Activated effector memory CD4-positive, alpha-beta T cell treated with anti-CD3 and anti-CD28 coated beads, Interleukin-2, amount 50 U/mL, for 16 hours (primary cell): ENCODE results near the gene SLC51B.
"Not testable (repeated sequence)": the region's sequence is repeated elsewhere in the genome, so short reads cannot be mapped to it uniquely, and the experiment has no call there.

Experiments used
- DNase-seq: peaks from one replicate; pipeline ENCODE4 v3.0.0-alpha.2; 2020

Gene SLC51B

DNA sequence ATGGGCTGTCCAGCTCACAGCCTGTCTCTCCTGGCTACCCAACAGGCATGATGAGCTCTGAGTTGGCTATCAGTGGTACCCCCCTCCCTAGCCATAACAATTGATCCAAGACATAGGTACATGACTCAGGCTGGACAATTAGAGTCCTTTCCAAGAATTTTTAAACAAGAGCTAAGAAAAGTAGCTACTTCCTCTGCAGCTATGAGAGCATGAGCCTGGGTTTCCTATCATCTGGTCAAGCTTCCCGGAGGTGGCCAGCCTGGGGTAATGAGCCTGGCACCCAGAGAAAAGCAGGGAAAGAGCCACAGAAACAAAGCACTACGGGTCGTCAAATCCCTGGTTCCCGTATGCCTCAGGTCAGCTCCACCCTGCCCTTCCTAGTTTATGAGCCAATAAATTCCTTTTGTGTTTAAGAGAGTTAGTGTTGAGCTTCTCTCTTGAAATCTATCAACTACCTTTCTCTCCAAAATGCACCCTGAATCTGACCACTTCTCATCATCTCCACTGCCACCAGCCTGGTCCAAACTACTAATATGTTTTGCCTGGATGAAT lies 2.3 kb upstream of the SLC51B start:
- no peak for DNase-seq

GRCh38 chr15:65044218-65044617 lies 969 bp upstream of the SLC51B start:
- DNase-seq = not testable (repeated sequence)

DNA sequence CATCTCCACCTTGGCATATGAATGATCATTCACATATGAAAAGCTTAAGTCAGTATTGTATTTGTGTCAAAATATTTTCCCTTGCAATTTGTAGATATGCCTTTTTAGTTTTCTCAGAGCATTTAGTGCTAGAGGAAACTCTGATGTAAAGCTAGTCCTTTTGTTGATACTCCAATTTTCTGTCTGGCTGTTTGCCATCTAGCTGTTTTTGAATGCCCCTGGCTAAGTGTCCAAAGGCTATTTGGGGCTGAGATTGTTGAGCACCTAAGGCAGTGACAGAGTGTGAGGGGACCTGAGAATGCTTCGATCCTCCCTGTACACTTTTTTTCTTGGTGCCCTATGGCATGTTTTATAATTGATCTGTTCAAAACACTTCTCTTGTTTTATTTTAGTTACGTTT lies 3.1 kb downstream of the SLC51B start:
- DNase-seq = no peak

DNA sequence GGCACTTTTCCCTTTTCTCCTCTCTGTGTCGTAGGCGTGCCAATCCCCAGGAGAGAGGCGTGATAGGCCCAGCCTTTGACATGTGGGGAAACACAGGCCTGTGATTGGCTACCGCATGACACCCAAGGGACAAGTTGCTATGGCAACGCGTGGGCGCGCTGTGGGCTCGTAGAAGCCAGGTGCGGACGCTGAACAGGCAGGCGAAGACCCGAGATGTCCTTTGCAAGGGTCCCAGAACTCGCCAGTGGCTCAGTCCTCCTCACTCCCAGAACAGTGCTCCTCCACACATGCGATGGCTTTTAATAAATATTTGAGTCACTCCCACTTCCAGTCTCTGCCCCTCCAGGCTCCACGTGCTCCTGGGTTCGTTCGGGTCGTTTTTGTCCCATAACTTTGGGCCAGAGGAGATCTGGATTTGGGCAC lies 4.2 kb downstream of the SLC51B start:
- DNase-seq = peak; percentile 94

- no peak for DNase-seq
Measured at GRCh38 chr15:65050270-65050669, 5.1 kb downstream of the SLC51B start.

GRCh38 chr15:65051266-65051665 lies 6.1 kb downstream of the SLC51B start:
- peak; percentile 41 for DNase-seq

DNA sequence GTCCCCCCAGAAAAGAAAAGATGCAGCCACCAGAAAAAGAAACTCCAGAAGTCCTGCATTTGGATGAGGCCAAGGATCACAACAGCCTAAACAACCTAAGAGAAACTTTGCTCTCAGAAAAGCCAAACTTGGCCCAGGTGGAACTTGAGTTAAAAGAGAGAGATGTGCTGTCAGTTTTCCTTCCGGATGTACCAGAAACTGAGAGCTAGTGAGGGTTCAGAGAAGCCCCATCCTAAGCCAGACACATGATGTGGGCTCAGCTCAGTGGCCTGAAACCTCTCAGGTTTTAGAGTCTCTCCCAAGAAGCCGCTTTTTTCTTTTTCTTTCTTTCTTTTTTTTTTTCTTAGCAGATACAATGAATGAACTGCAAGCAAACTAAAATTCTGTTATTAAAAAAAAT lies 7.8 kb downstream of the SLC51B start:
- no peak for DNase-seq

GRCh38 chr15:65054333-65055200 lies 9.4 kb downstream of the SLC51B start:
- peak; percentile 77 for DNase-seq

- DNase-seq = no peak
Measured at GRCh38 chr15:65055201-65055870, 10.1 kb downstream of the SLC51B start.

DNA sequence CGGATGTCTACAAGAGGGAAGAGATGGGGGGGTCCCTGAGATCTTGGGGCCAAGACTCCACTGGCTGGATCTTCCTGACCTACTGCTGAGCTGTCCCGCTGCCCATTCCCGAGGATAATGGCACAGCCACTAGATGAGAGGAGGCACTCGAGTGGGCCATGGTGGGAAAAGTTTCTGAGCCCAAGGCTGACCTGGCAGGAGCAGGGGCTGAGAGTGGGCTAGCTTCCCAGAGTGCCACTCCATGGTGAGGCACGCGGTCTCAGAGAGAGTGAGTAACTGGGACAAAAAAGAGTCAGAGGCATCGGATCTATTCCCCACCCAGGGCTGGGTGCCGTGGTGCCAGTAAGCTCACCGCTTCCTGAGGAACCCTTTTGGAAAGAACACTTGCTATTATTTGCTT lies 10.9 kb downstream of the SLC51B start:
- no peak for DNase-seq

- DNase-seq = no peak
Measured at GRCh38 chr15:65056868-65057548, 11.8 kb downstream of the SLC51B start.

GRCh38 chr15:65057549-65057940 lies 12.4 kb downstream of the SLC51B start:
- no peak for DNase-seq

- no peak for DNase-seq
Measured at GRCh38 chr15:65058394-65059368, 13.5 kb downstream of the SLC51B start.

DNA sequence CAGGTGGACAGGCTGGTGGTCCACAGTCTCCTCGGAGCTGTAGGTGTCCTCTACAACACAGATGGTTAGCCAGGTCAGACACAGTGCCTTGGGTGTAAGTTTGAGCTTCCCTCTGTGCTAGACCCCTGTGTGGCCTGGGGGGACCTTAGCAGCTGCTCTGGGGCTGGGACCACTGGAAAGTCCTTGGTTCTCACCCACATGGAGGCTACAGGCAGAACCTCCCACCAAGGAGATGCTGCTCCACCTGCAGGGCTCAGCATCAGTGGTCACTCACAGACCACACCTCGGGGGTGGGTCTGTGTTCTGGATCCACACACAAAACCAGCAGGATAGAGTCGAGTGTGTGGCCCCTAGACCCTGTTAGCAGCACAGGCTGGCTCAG lies 14.2 kb downstream of the SLC51B start:
- no peak for DNase-seq

- no peak for DNase-seq
Measured at GRCh38 chr15:65059931-65060596, 14.9 kb downstream of the SLC51B start.

DNA sequence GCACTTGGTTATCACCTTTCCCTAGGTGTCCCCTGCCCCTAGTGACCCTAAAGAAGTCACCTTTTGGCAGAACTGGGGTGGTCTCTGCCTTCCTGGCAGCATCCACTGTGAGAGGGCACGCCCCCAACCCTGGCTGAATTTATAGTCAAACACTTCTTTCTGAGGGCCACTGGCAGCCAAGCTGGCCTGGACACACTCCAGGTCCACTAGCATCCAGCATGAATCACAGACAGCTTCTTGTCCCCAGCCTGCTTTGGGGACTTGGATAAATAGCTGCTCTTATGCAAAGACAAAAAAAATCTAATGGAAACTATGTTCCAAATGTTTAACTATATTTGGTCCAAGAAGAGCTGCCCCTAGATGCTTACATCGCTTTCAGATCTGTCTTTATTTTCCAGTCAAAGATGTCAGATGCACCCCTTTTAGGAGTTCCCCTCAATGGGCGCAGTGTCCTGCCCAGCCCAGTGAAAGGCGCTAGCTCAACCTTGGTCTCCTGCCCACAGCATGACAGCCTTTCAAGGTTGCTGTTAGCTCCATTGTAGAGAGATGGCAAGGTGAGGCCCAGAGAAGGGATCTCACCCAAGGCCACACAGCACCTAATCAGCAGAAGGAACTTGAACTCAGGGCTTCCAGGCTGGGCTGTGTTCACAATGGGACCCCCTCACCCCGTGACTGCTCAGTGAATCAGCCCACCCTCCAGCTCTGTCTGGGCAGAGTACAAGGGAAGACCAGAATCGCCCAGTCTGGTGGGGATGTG lies 15.6 kb downstream of the SLC51B start:
- DNase-seq = no peak

DNA sequence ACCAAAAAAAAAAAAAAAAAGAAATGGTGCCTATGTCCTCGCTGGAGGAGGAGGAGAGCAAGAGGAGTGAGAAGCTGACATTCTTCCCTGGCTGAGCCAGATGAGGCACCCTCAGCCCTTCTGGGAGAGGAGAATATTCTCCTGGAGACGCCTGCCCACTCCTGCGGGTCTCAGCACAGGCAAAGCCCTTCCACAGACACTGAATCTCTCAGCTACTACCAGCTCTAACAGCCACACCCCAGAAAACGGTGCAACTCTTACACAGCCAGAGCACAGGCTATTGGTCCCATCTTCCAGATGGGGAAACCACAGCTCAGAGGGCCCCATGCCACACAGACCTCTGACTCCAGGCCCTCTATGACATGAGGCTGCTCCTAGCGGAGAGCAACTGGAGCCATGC lies 16.9 kb downstream of the SLC51B start:
- DNase-seq = no peak

- DNase-seq = no peak
Measured at GRCh38 chr15:65062726-65063125, 17.5 kb downstream of the SLC51B start.

DNA sequence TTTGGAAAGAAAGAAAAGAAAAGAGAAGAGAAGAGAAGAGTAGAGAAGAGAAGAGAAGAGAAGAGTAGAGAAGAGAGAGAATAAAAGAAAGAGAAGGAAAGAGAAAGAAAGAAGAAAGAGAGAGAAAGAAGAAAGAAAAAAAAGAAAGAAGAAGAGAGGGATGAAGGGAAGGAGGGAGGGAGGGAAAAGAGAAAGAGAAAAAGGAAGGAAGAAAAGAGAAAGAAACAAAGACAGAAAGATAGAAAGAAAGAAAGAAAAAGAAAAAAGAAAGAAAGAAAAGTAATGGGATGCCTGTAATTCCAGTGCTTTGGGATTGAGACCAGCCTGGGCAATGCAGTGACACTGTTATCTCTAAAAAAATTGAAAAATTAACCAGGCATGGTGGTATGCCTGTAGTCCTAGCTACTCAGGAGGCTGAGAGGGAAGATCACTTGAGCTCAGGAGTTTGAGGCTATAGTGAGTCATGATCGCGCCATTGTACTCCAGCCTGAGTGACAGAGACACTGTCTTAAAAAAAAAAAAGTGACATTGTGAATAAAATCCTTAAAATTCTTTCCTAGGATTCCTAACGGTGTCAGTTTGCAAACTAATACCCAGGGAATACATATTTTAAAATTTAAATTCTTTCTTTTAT lies 20.9 kb downstream of the SLC51B start:
- no peak for DNase-seq

- DNase-seq = no peak
Measured at GRCh38 chr15:65066635-65067316, 21.6 kb downstream of the SLC51B start.
